ENCODE results near the gene SSH3.

SSH3 gene

DNA sequence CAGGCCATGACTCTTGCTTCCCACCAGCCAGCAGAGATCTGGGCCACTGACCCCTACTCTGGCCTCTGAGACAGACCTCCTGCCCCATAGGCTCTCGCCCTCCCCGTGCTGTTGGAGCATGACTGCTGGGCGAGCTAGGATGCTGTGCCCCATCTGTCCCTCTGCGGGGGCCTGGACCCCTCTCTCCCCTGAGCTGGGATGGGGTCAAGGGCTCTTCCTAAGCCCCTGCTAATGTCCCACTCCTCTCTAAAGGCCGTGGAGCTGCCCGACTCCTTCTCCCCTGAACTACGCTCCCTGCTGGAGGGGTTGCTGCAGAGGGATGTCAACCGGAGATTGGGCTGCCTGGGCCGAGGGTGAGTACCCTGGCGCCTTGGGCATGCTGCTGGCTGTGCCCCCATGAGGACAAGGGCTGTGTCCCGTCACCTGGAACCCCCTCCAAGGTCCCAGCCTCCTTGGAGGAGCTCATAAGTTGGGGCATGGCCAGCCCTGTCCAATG lies 20.4 kb upstream of the SSH3 start:
- no peak for FAIRE-seq
- DNase-seq (ENCODE audit: insufficient read length, low spot score), result no peak
- no peak for TF ChIP-seq CTCF (IDR thresholded peaks at IDR 0.05; ENCODE audit: insufficient read depth, missing control alignments)

GRCh38 chr11:67283481-67283963 lies 19.8 kb upstream of the SSH3 start:
- no peak for TF ChIP-seq CTCF (IDR thresholded peaks at IDR 0.05; ENCODE audit: insufficient read depth, missing control alignments)
- DNase-seq (ENCODE audit: insufficient read length, low spot score) (no peak), FAIRE-seq (no peak)

GRCh38 chr11:67284811-67285540 lies 18.4 kb upstream of the SSH3 start:
- DNase-seq (ENCODE audit: insufficient read length, low spot score) (no peak), FAIRE-seq (no peak)
- TF ChIP-seq CTCF (IDR thresholded peaks at IDR 0.05; ENCODE audit: insufficient read depth, missing control alignments), result no peak

GRCh38 chr11:67285541-67286498 lies 17.5 kb upstream of the SSH3 start:
- FAIRE-seq, result no peak
- no peak for TF ChIP-seq CTCF (IDR thresholded peaks at IDR 0.05; ENCODE audit: insufficient read depth, missing control alignments)
- DNase-seq (ENCODE audit: insufficient read length, low spot score), result no peak

- no peak for DNase-seq (ENCODE audit: insufficient read length, low spot score)
- no peak for FAIRE-seq
- TF ChIP-seq CTCF (IDR thresholded peaks at IDR 0.05; ENCODE audit: insufficient read depth, missing control alignments), result no peak
These were observed 16.6 kb upstream of the SSH3 start for GRCh38 chr11:67286621-67287333.

GRCh38 chr11:67287355-67288197 lies 15.8 kb upstream of the SSH3 start:
- FAIRE-seq, result no peak
- DNase-seq (ENCODE audit: insufficient read length, low spot score), result no peak

More at GRCh38 chr11:67287355-67288197, 15.8 kb upstream of the SSH3 start:
- no peak for TF ChIP-seq CTCF (IDR thresholded peaks at IDR 0.05; ENCODE audit: insufficient read depth, missing control alignments)

Data from D721Med (cell line).